Stomach (tissue), 9 donors: ENCODE results near the gene OGFOD2. TPM values are rescaled to one million over a fixed set of nuclear protein-coding genes. Genes with fewer than 3 reads are reported as not detected.

Source experiments
- DNase-seq, 2 donors: peaks; one replicate each; pipeline versions ENCODE4 v3.0.0 to v3.0.0-alpha.2; 2013 to 2019
- H3K27ac ChIP-seq, 5 donors: fragments of 200-600 bp in 4 of 5; sonication (generic) in 4 of 5; one replicate each; pipeline ENCODE4 v1.5.1; 2013 to 2019; ENCODE audit warnings: mild to moderate bottlenecking in 1 of 5, moderate library complexity in 1 of 5
- H3K27me3 ChIP-seq, 3 donors: fragments of 200-600 bp; sonication (generic); one replicate each; pipeline ENCODE4 v1.5.1; 2017 to 2019; ENCODE audit warnings: mixed run types in 1 of 3
- H3K36me3 ChIP-seq, 4 donors: fragments of 200-600 bp; sonication (generic); 1 replicate in 3 of 4; 2 replicates in 1 of 4; pipeline ENCODE4 v1.5.1; 2016 to 2019
- H3K4me1 ChIP-seq, 4 donors: fragments of 200-600 bp; sonication (generic); one replicate each; pipeline ENCODE4 v1.5.1; 2016 to 2019
- H3K4me3 ChIP-seq, 4 donors: fragments of 200-600 bp; sonication (generic) in 3 of 4; one replicate each; pipeline ENCODE4 v1.5.1; 2016 to 2019; ENCODE audit warnings: mild to moderate bottlenecking in 1 of 4
- H3K9me3 ChIP-seq, 4 donors: fragments of 200-600 bp; sonication (generic); one replicate each; pipeline ENCODE4 v1.5.1; 2016 to 2019
- EP300 ChIP-seq: sonication (generic); formaldehyde crosslinking; IDR thresholded peaks from one replicate; pipeline ENCODE4 v1.6.1; 2017; ENCODE audit warnings: antibody characterized with exemption
- POLR2A ChIP-seq, 4 donors: fragments of 450-650 bp; IDR thresholded peaks; one replicate each; pipeline ENCODE4 v1.6.1; 2016; ENCODE audit warnings: antibody characterized with exemption in 4 of 4, control low read depth in 2 of 4, mild to moderate bottlenecking in 1 of 4, moderate library complexity in 1 of 4
- POLR2AphosphoS5 ChIP-seq, 3 donors: sonication (generic); formaldehyde crosslinking; IDR thresholded peaks; one replicate each; pipeline ENCODE4 v1.6.1; 2016; ENCODE audit warnings: antibody characterized with exemption in 3 of 3
- WGBS, 5 donors: extraction: QIAGEN DNeasy Blood & Tissue Kit in 3 of 5; methylation state at CpG; one replicate each; pipeline versions ENCODE4 v1.1.5 to v1.1.7; 2013 to 2018; 5-methylcytosine and 5-hydroxymethylcytosine counted together
- intact Hi-C: fragments of 100-400 bp; cut with DNase I; formaldehyde crosslinking; loops from one replicate; pipeline ENCODE4 v1.15.1; 2023; ENCODE audit warnings: low total_unique reads
- polyA plus RNA-seq, 3 donors: library from polyadenylated mRNA; stranded (reverse); fragments of 200-250 nt; gene quantifications; one replicate each; pipeline ENCODE4 v1.2.3, GENCODE V29; 2013
- total RNA-seq, 5 donors: library from RNA; depleted of rRNA; stranded (reverse); fragments of >200 nt; gene quantifications; one replicate each; pipeline versions ENCODE4 v1.1.0 to v1.2.3, GENCODE V29; 2014 to 2016
- TF ChIP-seq, protein P1 (sequence below), 7 experiments: fragments of 450-650 bp in 4 of 7; fragments of 200-600 bp in 3 of 7; sonication (generic) in 3 of 7; IDR thresholded peaks; one replicate each; pipeline ENCODE4 v1.5.1; 2016 to 2019; ENCODE audit warnings: antibody characterized with exemption in 7 of 7, control low read depth in 2 of 7, mild to moderate bottlenecking in 1 of 7
- donor health status: healthy with polysubstance abuse.
- donor health status: Bipolar disorder and iron deficiency.
- donor health status: healthy.

The OGFOD2 gene
- total and polyA plus RNA-seq, 8 donors = 1.7 to 29.2 (median 13.7) TPM

DNA sequence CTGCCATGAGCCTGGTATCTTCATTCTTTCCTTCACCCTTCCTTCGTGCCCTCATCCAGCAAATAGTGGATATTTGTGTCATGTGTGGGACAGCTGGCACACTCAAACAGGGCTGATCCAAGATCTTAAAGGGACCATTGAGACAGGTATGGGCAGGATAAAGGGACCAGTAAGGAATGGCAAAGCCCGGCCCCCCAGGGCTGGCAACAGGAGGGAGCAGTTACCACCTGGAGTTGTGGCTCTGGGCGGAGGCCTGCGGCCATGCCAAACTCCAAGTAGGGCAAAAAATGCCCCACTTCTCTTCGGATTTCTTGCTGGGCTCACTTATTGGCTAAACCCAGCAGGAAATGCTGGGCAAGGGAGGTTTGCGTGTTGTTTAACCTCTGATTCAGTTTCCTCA lies 2.1 kb downstream of the OGFOD2 start:
- H3K36me3 ChIP-seq = peaks cover 0 to 30% (median 21%) of the 10 kb centered on the region in 4 donors
- H3K9me3 ChIP-seq = no peaks in the 10 kb centered on the region
- WGBS, 5 donors = 76 to 87% (median 84%) methylated on average over 6 of the region's 6 CpGs
- H3K27me3 ChIP-seq = no peaks in the 10 kb centered on the region
- peaks cover 46 to 71% (median 67%) of the 10 kb centered on the region in 4 donors for H3K4me1 ChIP-seq
- H3K27ac ChIP-seq = no peak overlapping the region
- intact Hi-C loops = loop anchor here (10.0 kb wide), 1 partner anchor 178 kb away; the partner anchor contains the start of gene PITPNM2
- no peak for TF ChIP-seq POLR2AphosphoS5 (IDR thresholded peaks at IDR 0.05)
- TF ChIP-seq, protein P1, sequence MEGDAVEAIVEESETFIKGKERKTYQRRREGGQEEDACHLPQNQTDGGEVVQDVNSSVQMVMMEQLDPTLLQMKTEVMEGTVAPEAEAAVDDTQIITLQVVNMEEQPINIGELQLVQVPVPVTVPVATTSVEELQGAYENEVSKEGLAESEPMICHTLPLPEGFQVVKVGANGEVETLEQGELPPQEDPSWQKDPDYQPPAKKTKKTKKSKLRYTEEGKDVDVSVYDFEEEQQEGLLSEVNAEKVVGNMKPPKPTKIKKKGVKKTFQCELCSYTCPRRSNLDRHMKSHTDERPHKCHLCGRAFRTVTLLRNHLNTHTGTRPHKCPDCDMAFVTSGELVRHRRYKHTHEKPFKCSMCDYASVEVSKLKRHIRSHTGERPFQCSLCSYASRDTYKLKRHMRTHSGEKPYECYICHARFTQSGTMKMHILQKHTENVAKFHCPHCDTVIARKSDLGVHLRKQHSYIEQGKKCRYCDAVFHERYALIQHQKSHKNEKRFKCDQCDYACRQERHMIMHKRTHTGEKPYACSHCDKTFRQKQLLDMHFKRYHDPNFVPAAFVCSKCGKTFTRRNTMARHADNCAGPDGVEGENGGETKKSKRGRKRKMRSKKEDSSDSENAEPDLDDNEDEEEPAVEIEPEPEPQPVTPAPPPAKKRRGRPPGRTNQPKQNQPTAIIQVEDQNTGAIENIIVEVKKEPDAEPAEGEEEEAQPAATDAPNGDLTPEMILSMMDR (IDR thresholded peaks at IDR 0.05) = no peak
- no peak for TF ChIP-seq POLR2A (IDR thresholded peaks at IDR 0.05)
- TF ChIP-seq EP300 = no peak
- DNase-seq = no peak
- H3K4me3 ChIP-seq = no peak overlapping the region

DNA sequence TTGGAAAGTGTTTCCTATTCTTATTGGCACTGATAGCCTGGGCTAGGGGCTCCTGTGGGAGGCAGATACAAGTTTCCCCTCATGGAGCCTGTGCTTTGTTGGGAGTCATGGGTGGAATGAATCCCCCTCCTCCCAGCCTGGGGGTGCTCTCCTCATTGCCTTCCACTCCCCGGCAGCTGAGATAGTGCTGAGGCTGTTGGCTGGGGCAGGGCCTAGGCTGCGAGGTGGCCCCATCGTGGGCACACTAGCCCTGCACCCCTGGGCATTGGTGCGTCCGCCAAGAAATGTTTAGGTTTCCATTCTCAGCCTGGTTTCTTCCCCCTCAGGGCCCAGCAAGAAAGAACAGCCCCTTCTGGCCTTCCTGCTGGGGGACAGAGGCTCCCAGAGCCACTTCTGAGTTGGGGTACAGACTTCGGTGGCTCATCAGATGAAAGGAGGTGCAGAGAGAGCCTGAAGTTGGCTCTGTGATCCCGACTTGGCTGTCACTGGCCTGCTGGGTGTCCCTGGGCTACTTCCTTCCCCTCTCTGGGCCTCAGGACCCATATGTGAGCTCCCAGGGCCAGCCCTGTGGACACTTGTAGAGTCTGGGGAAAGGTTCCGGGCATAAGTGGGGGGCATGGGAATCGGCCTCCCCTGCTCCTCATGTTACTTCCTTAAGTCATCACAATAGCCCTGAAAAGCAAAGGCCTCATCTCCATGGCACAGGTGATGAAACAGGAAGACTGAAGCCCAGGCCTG lies 2.8 kb downstream of the OGFOD2 start:
- Histone ChIP-seq H3K27ac (no peak overlapping the region), H3K36me3 (peaks cover 5 to 36% (median 27%) of the 10 kb centered on the region in 4 donors), H3K27me3 (no peaks in the 10 kb centered on the region), H3K4me3 (no peak overlapping the region), H3K9me3 (no peaks in the 10 kb centered on the region), H3K4me1 (peaks cover 52 to 78% (median 74%) of the 10 kb centered on the region in 4 donors)
- 77 to 87% (median 83%) methylated on average over 9 of the region's 9 CpGs for WGBS, 5 donors
- TF ChIP-seq POLR2AphosphoS5 (IDR thresholded peaks at IDR 0.05) = no peak
- TF ChIP-seq POLR2A (IDR thresholded peaks at IDR 0.05) = no peak
- TF ChIP-seq EP300 = no peak
- TF ChIP-seq, protein P1 (IDR thresholded peaks at IDR 0.05) = no peak
- intact Hi-C loops = loop anchor here (10.0 kb wide), 1 partner anchor 177 kb away; the partner anchor contains the start of gene PITPNM2
- DNase-seq = no peak

DNA sequence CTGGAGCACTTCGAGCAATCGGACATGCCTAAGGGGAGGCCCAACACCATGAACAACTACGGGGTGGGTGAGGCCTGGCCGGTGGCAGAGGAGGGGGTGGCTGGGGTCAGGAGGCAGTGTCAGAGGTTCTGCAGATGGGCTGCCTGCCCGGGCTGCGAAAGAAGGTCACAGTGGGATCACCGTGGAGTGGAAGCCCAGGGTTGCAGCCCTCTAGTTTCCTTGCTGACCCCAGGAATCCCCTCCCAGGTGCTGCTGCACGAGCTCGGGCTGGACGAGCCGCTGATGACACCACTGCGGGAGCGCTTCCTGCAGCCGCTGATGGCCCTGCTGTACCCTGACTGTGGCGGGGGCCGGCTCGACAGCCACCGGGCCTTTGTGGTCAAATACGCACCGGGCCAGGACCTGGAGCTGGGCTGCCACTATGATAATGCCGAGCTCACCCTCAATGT lies 3.5 kb downstream of the OGFOD2 start:
- H3K27me3 ChIP-seq = no peaks in the 10 kb centered on the region
- H3K4me3 ChIP-seq = peak overlapping the region in 1 of 4 donors; percentile 100
- H3K4me1 ChIP-seq = peaks cover 59 to 84% (median 80%) of the 10 kb centered on the region in 4 donors
- 60 to 90% (median 84%) methylated on average over 4 to 21 of the region's 21 CpGs for WGBS, 5 donors
- no peaks in the 10 kb centered on the region for H3K9me3 ChIP-seq
- no peak for DNase-seq
- no peak overlapping the region for H3K27ac ChIP-seq
- intact Hi-C loops = loop anchor here (10.0 kb wide), 1 partner anchor 176 kb away; the partner anchor contains the start of gene PITPNM2
- peaks cover 5 to 43% (median 32%) of the 10 kb centered on the region in 4 donors for H3K36me3 ChIP-seq
- TF ChIP-seq POLR2AphosphoS5 (IDR thresholded peaks at IDR 0.05) = no peak
- no peak for TF ChIP-seq EP300
- TF ChIP-seq POLR2A (IDR thresholded peaks at IDR 0.05) = no peak
- TF ChIP-seq, protein P1 (IDR thresholded peaks at IDR 0.05) = no peak

DNA sequence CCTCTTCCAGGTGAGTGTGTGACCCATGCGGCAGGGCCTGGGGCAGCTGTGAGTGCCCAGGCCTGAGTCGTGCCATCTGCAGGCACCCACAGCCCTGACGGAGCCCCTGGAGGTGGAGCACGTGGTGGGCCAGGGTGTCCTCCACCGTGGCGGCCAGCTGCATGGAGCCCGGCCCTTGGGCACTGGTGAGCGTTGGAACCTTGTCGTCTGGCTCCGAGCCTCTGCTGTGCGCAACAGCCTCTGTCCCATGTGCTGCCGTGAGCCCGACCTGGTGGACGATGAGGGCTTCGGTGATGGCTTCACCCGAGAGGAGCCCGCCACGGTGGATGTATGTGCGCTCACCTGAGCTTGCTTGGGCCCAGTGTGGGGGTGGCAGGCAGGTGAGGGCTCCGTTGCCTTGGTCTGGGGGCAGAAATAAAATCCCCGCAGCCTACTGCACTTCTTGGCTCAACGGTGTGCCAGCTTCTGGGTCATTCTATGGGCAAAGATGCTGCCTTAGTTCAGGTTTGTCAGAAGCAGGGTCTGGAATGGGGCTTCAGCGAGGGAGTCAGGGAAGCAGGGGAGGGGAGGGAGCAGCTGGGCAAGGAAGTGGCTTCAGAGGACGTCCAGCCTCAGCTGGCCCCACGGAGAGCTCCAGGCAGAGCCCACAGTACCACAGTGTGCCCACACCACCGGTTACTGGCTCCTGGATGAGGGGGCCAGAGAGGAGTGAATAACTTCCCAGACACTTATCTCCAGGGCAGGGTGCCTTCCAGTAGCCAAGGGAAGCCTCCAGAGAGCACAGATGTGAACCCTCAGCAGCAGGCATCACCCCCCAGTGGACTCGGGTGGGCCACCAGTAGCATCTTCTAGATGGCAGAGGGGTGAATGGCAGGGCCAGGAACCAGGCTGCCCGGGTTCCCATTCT lies 4.2 kb downstream of the OGFOD2 start:
- H3K36me3 ChIP-seq = peaks cover 5 to 44% (median 32%) of the 10 kb centered on the region in 4 donors
- H3K4me1 ChIP-seq = peaks cover 62 to 84% (median 80%) of the 10 kb centered on the region in 4 donors
- DNase-seq = no peak

More for the DNA sequence above, 4.2 kb downstream of the OGFOD2 start:
- H3K9me3 ChIP-seq = no peaks in the 10 kb centered on the region
- peak overlapping the region; percentile 94 to 100 (median 98) for H3K4me3 ChIP-seq
- intact Hi-C loops = loop anchor here (10.0 kb wide), 1 partner anchor 176 kb away; the partner anchor contains the start of gene PITPNM2
- no peaks in the 10 kb centered on the region for H3K27me3 ChIP-seq
- no peak for TF ChIP-seq POLR2AphosphoS5 (IDR thresholded peaks at IDR 0.05)
- no peak for TF ChIP-seq EP300
- WGBS, 5 donors = 65 to 79% (median 70%) methylated on average over 20 to 28 of the region's 28 CpGs
- H3K27ac ChIP-seq = peak overlapping the region in 4 of 5 donors; percentile 90 to 93 (median 92)
